ENCODE measurements around the gene TRMT11. TPM values are rescaled to one million over a fixed set of nuclear protein-coding genes. Genes with fewer than 3 reads are reported as not detected.
A peak's percentile ranks its signal among the peaks of the same experiment; 100 is the strongest.
"Not testable (repeated sequence)": the region's sequence is repeated elsewhere in the genome, so short reads cannot be mapped to it uniquely, and the experiment has no call there.

Gene TRMT11
- total RNA-seq, 4 donors from 2014 or later: 16.1 to 24.9 (median 18.8) TPM

GRCh38 chr6:126020305-126021050 is 34.1 kb downstream of the TRMT11 start:
- Histone ChIP-seq H3K36me3 (peaks cover 9 to 64% (median 41%) of the 10 kb centered on the region in 4 donors), H3K27me3 (no peaks in the 10 kb centered on the region), H3K4me3 (no peak overlapping the region), H3K9me3 (no peaks in the 10 kb centered on the region), H3K4me1 (peaks cover 0 to 8% (median 5%) of the 10 kb centered on the region in 4 donors), H3K27ac (replicated peaks in 1 of 4) (no peak overlapping the region)
- intact Hi-C loops (cut with DNase I): no loop called here
- no peak for DNase-seq (ENCODE audit: extremely low spot score)
- TF ChIP-seq POLR2AphosphoS5 (IDR thresholded peaks at IDR 0.05) (no peak), CTCF (IDR thresholded peaks at IDR 0.05) (no peak), EP300 (IDR thresholded peaks at IDR 0.05) (no peak), POLR2A (IDR thresholded peaks at IDR 0.05; ENCODE audit: low read depth) (no peak)
- 97% methylated on average over 5 of the region's 5 CpGs for WGBS

- H3K9me3 ChIP-seq; H3K27ac ChIP-seq (replicated peaks in 1 of 4); DNase-seq (ENCODE audit: extremely low spot score); H3K4me3 ChIP-seq; intact Hi-C loops (cut with DNase I); H3K27me3 ChIP-seq: not testable (repeated sequence)
- peaks cover 9 to 62% (median 41%) of the 10 kb centered on the region in 4 donors for H3K36me3 ChIP-seq
- 91% methylated on average over 3 of the region's 3 CpGs for WGBS
- H3K4me1 ChIP-seq: peaks cover 0 to 30% (median 28%) of the 10 kb centered on the region in 4 donors
Measured at GRCh38 chr6:126023474-126023873, 37.1 kb downstream of the TRMT11 start.

- Histone ChIP-seq H3K27me3 (no peaks in the 10 kb centered on the region), H3K27ac (replicated peaks in 1 of 4) (no peak overlapping the region), H3K9me3 (no peaks in the 10 kb centered on the region), H3K4me1 (peaks cover 0 to 53% (median 48%) of the 10 kb centered on the region in 4 donors), H3K36me3 (peaks cover 5 to 45% (median 27%) of the 10 kb centered on the region in 4 donors), H3K4me3 (no peak overlapping the region)
- intact Hi-C loops (cut with DNase I): no loop called here
- 39% methylated on average over 2 of the region's 2 CpGs for WGBS
- no peak for DNase-seq (ENCODE audit: extremely low spot score)
- no peak for TF ChIP-seq POLR2A (IDR thresholded peaks at IDR 0.05; ENCODE audit: low read depth)
- TF ChIP-seq EP300 (IDR thresholded peaks at IDR 0.05): no peak
- TF ChIP-seq POLR2AphosphoS5 (IDR thresholded peaks at IDR 0.05): no peak
Measured at GRCh38 chr6:126026001-126026400, 39.7 kb downstream of the TRMT11 start.

- H3K4me1 ChIP-seq: peaks cover 0 to 62% (median 52%) of the 10 kb centered on the region in 4 donors
- intact Hi-C loops (cut with DNase I): no loop called here
- H3K36me3 ChIP-seq: peaks cover 0 to 30% (median 13%) of the 10 kb centered on the region in 4 donors
- no peak for DNase-seq (ENCODE audit: extremely low spot score)
- H3K27me3 ChIP-seq: no peaks in the 10 kb centered on the region
- TF ChIP-seq POLR2AphosphoS5 (IDR thresholded peaks at IDR 0.05) (no peak), POLR2A (IDR thresholded peaks at IDR 0.05; ENCODE audit: low read depth) (no peak), EP300 (IDR thresholded peaks at IDR 0.05) (no peak), CTCF (IDR thresholded peaks at IDR 0.05) (no peak)
- H3K9me3 ChIP-seq: no peaks in the 10 kb centered on the region
- no peak overlapping the region for H3K4me3 ChIP-seq
- no peak overlapping the region for H3K27ac ChIP-seq (replicated peaks in 1 of 4)
Measured at GRCh38 chr6:126027601-126028000, 41.3 kb downstream of the TRMT11 start.

GRCh38 chr6:126030045-126030444 is 43.7 kb downstream of the TRMT11 start:
- no peaks in the 10 kb centered on the region for H3K9me3 ChIP-seq
- peak overlapping the region in 1 of 4 donors; percentile 38 for H3K27ac ChIP-seq (replicated peaks in 1 of 4)
- H3K4me3 ChIP-seq: no peak overlapping the region
- TF ChIP-seq POLR2A (IDR thresholded peaks at IDR 0.05; ENCODE audit: low read depth): no peak
- TF ChIP-seq EP300 (IDR thresholded peaks at IDR 0.05): no peak
- no peak for TF ChIP-seq CTCF (IDR thresholded peaks at IDR 0.05)
- TF ChIP-seq POLR2AphosphoS5 (IDR thresholded peaks at IDR 0.05): no peak
- peaks cover 0 to 11% (median 5%) of the 10 kb centered on the region in 4 donors for H3K36me3 ChIP-seq
- WGBS: 60% methylated on average over 2 of the region's 2 CpGs
- no peak for DNase-seq (ENCODE audit: extremely low spot score)
- intact Hi-C loops (cut with DNase I): loop anchor here (10.0 kb wide), 1 partner anchor 1095 kb away; no protein-coding TSS in a partner anchor
- H3K4me1 ChIP-seq: peaks cover 5 to 72% (median 65%) of the 10 kb centered on the region in 4 donors
- no peaks in the 10 kb centered on the region for H3K27me3 ChIP-seq

All from esophagus muscularis mucosa (tissue), 4 donors.